Uterus (tissue), 4 donors: ENCODE data around the gene CD164L2. TPM values are rescaled to one million over a fixed set of nuclear protein-coding genes. Genes with fewer than 3 reads are reported as not detected.

ENCODE experiments used
- DNase-seq, 2 donors: peaks; one replicate each; pipeline ENCODE4 v3.0.0-alpha.2; 2019 to 2020
- H3K27ac ChIP-seq, 2 donors: fragments of 200-600 bp; sonication (generic); 1 replicate in 1 of 2; 2 replicates in 1 of 2; pipeline ENCODE4 v1.5.1; 2016 to 2018
- H3K27me3 ChIP-seq, 2 donors: fragments of 200-600 bp; sonication (generic); one replicate each; pipeline ENCODE4 v1.5.1; 2018 to 2019; ENCODE audit warnings: control low read depth in 1 of 2
- H3K36me3 ChIP-seq, 2 donors: fragments of 200-600 bp; sonication (generic); one replicate each; pipeline ENCODE4 v1.5.1; 2019; ENCODE audit warnings: control low read depth in 1 of 2
- H3K4me1 ChIP-seq, 2 donors: fragments of 200-600 bp; sonication (generic); one replicate each; pipeline ENCODE4 v1.5.1; 2018 to 2019; ENCODE audit warnings: control low read depth in 1 of 2
- H3K4me3 ChIP-seq, 2 donors: fragments of 200-600 bp; sonication (generic); 1 replicate in 1 of 2; 2 replicates in 1 of 2; pipeline ENCODE4 v1.5.1; 2018 to 2019; ENCODE audit warnings: mild to moderate bottlenecking in 1 of 2
- H3K9me3 ChIP-seq, 2 donors: fragments of 200-600 bp; sonication (generic); one replicate each; pipeline ENCODE4 v1.5.1; 2019; ENCODE audit warnings: control low read depth in 1 of 2
- POLR2A ChIP-seq, 2 donors: fragments of 450-650 bp; IDR thresholded peaks; one replicate each; pipeline ENCODE4 v1.6.1; 2016; ENCODE audit warnings: antibody characterized with exemption in 2 of 2, mild to moderate bottlenecking in 1 of 2, moderate library complexity in 1 of 2
- intact Hi-C: fragments of 100-400 bp; cut with DNase I; formaldehyde crosslinking; loops from one replicate; pipeline ENCODE4 v1.15.1; 2023; ENCODE audit warnings: low total_unique reads
- total RNA-seq, 4 donors: library from RNA; depleted of rRNA in 3 of 4; stranded (reverse); fragments of >200 nt in 3 of 4; gene quantifications; one replicate each; pipeline versions ENCODE4 v1.1.0 to v1.2.4, GENCODE V29; 2014 to 2023
- TF ChIP-seq, protein P1 (sequence below), 4 experiments: fragments of 200-600 bp in 2 of 4; fragments of 450-650 bp in 2 of 4; sonication (generic) in 2 of 4; IDR thresholded peaks; one replicate each; pipeline ENCODE4 v1.5.1; 2016 to 2019; ENCODE audit warnings: antibody characterized with exemption in 4 of 4, mild to moderate bottlenecking in 2 of 4, moderate library complexity in 1 of 4
- donor health status: DM: yes; HTN: yes; CAD: no.

CD164L2 gene
- total RNA-seq, 4 donors from 2014 or later: 0.69 TPM; not detected in 3

- DNase-seq: no peak
- H3K36me3 ChIP-seq: no peaks in the 10 kb centered on the region
- TF ChIP-seq, protein P1, sequence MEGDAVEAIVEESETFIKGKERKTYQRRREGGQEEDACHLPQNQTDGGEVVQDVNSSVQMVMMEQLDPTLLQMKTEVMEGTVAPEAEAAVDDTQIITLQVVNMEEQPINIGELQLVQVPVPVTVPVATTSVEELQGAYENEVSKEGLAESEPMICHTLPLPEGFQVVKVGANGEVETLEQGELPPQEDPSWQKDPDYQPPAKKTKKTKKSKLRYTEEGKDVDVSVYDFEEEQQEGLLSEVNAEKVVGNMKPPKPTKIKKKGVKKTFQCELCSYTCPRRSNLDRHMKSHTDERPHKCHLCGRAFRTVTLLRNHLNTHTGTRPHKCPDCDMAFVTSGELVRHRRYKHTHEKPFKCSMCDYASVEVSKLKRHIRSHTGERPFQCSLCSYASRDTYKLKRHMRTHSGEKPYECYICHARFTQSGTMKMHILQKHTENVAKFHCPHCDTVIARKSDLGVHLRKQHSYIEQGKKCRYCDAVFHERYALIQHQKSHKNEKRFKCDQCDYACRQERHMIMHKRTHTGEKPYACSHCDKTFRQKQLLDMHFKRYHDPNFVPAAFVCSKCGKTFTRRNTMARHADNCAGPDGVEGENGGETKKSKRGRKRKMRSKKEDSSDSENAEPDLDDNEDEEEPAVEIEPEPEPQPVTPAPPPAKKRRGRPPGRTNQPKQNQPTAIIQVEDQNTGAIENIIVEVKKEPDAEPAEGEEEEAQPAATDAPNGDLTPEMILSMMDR (IDR thresholded peaks at IDR 0.05): no peak
- TF ChIP-seq POLR2A (IDR thresholded peaks at IDR 0.05): no peak
- no peak overlapping the region for H3K27ac ChIP-seq
- H3K4me1 ChIP-seq: no peaks in the 10 kb centered on the region
- H3K27me3 ChIP-seq: no peaks in the 10 kb centered on the region
- intact Hi-C loops: no loop called here
- no peaks in the 10 kb centered on the region for H3K9me3 ChIP-seq
- no peak overlapping the region for H3K4me3 ChIP-seq
These were observed 51.7 kb downstream of the CD164L2 start for GRCh38 chr1:27331426-27331825.

- Histone ChIP-seq H3K9me3 (no peaks in the 10 kb centered on the region), H3K27me3 (no peaks in the 10 kb centered on the region), H3K36me3 (no peaks in the 10 kb centered on the region), H3K4me3 (no peak overlapping the region), H3K27ac (no peak overlapping the region), H3K4me1 (no peaks in the 10 kb centered on the region)
- TF ChIP-seq, protein P1 (IDR thresholded peaks at IDR 0.05): no peak
- intact Hi-C loops: no loop called here
- no peak for DNase-seq
These were observed 52.3 kb downstream of the CD164L2 start for GRCh38 chr1:27330786-27331185.

Other genes starting within 250 kb of the CD164L2 start
- gene SLC9A1, start 228.2 kb downstream of the CD164L2 start, total RNA-seq: 10 to 100 TPM in 2 of 4 donors, 1 to 10 TPM in 2; 3.1 to 33.6 (median 18.4) TPM
- 10 to 100 TPM in 3 of 4 donors, 1 to 10 TPM in 1; 5.6 to 45.8 (median 34.2) TPM for gene WDTC1, start 148.7 kb downstream of the CD164L2 start, total RNA-seq
- gene TMEM222, start 61.2 kb downstream of the CD164L2 start, total RNA-seq: 10 to 100 TPM in 2 of 4 donors, 1 to 10 TPM in 2; 9.7 to 43.9 (median 18.6) TPM
- gene SYTL1, start 41.3 kb downstream of the CD164L2 start, total RNA-seq: 10 to 100 TPM in 1 of 4 donors, 1 to 10 TPM in 2, not detected in 1; 1.6 to 11.3 (median 4.8) TPM
- gene MAP3K6, start 16.4 kb downstream of the CD164L2 start, total RNA-seq: 100 to 1,000 TPM in 1 of 4 donors, 10 to 100 TPM in 3; 10.9 to 124 (median 16.5) TPM
- gene FCN3, start 8.5 kb downstream of the CD164L2 start, total RNA-seq: 1 to 10 TPM in 3 of 4 donors, not detected in 1; 2.1 to 4.7 (median 2.4) TPM
- 1 to 10 TPM in 1 of 4 donors, under 1 TPM in 1, not detected in 2; 0.55 to 1.9 TPM for gene GPR3, start 9.3 kb upstream of the CD164L2 start, total RNA-seq
- gene WASF2, start 106.8 kb upstream of the CD164L2 start, total RNA-seq: 100 to 1,000 TPM in 1 of 4 donors, 10 to 100 TPM in 3; 27.2 to 178 (median 41.1) TPM
- gene AHDC1, start 220.8 kb upstream of the CD164L2 start, total RNA-seq: 100 to 1,000 TPM in 1 of 4 donors, 10 to 100 TPM in 3; 11.2 to 179 (median 50.7) TPM